GM23248 (cell line): ENCODE results near the gene CFAP73. TPM values are rescaled to one million over a fixed set of nuclear protein-coding genes. Genes with fewer than 3 reads are reported as not detected.

Experiments used
- DNase-seq: peaks from one replicate; pipeline ENCODE4 v3.0.0-alpha.2; 2015
- H2AFZ ChIP-seq: fragments of 200-600 bp; sonication (generic); 2 replicates; pipeline ENCODE4 v1.6.1; 2016; ENCODE audit warnings: antibody characterized with exemption
- H3F3A ChIP-seq: fragments of 200-600 bp; sonication (generic); 2 replicates; pipeline ENCODE4 v1.6.1; 2016; ENCODE audit warnings: mild to moderate bottlenecking, antibody characterized with exemption, mixed run types; ENCODE audit not compliant: insufficient read depth
- H3K27ac ChIP-seq: fragments of 200-600 bp; sonication (generic); 2 replicates; pipeline ENCODE4 v1.5.1; 2016; ENCODE audit warnings: mild to moderate bottlenecking
- H3K27me3 ChIP-seq: fragments of 200-600 bp; sonication (generic); replicated peaks from 2 replicates; pipeline ENCODE4 v1.6.1; 2016; ENCODE audit warnings: mild to moderate bottlenecking; ENCODE audit not compliant: insufficient read depth
- H3K36me3 ChIP-seq: fragments of 200-600 bp; sonication (generic); 2 replicates; pipeline ENCODE4 v1.6.1; 2016; ENCODE audit warnings: low read depth, mild to moderate bottlenecking
- H3K4me1 ChIP-seq: fragments of 200-600 bp; sonication (generic); 2 replicates; pipeline ENCODE4 v1.6.1; 2016; ENCODE audit warnings: mild to moderate bottlenecking; ENCODE audit not compliant: insufficient read depth
- H3K4me2 ChIP-seq: fragments of 200-600 bp; sonication (generic); one replicate; pipeline ENCODE4 v1.6.1; 2016; ENCODE audit warnings: mild to moderate bottlenecking; ENCODE audit not compliant: unreplicated experiment
- H3K4me3 ChIP-seq: fragments of 200-600 bp; sonication (generic); 2 replicates; pipeline ENCODE4 v1.5.1; 2016; ENCODE audit warnings: mild to moderate bottlenecking
- H3K79me2 ChIP-seq: fragments of 200-600 bp; sonication (generic); 2 replicates; pipeline ENCODE4 v1.6.1; 2016; ENCODE audit warnings: mild to moderate bottlenecking; ENCODE audit not compliant: insufficient read depth
- H3K9ac ChIP-seq: fragments of 200-600 bp; sonication (generic); 2 replicates; pipeline ENCODE4 v1.6.1; 2016; ENCODE audit warnings: mild to moderate bottlenecking
- H3K9me2 ChIP-seq: fragments of 200-600 bp; sonication (generic); 2 replicates; pipeline ENCODE4 v1.6.1; 2016; ENCODE audit warnings: mixed run types, mild to moderate bottlenecking, moderate library complexity; ENCODE audit not compliant: insufficient read depth
- H3K9me3 ChIP-seq: fragments of 200-600 bp; sonication (generic); one replicate; pipeline ENCODE4 v1.6.1; 2017; ENCODE audit warnings: low read depth
- H4K20me1 ChIP-seq: fragments of 200-600 bp; sonication (generic); 2 replicates; pipeline ENCODE4 v1.6.0; 2016; ENCODE audit not compliant: insufficient read depth
- EZH2 ChIP-seq: fragments of 200-600 bp; sonication (generic); IDR thresholded peaks from 2 replicates; pipeline ENCODE4 v1.6.1; 2018; ENCODE audit warnings: antibody characterized with exemption, mild to moderate bottlenecking; ENCODE audit not compliant: insufficient read depth, poor library complexity, severe bottlenecking
- EZH2phosphoT487 ChIP-seq: fragments of 200-600 bp; sonication (generic); IDR thresholded peaks from 2 replicates; pipeline ENCODE4 v1.6.1; 2018; ENCODE audit warnings: antibody characterized with exemption, moderate library complexity, mild to moderate bottlenecking, low read depth; ENCODE audit not compliant: insufficient read depth
- WGBS, 2 experiments: methylation state at CpG; one replicate each; pipeline ENCODE4 v1.1.6; 2015 to 2017; ENCODE audit warnings: low lambda C conversion rate in 2 of 2, low coverage in 1 of 2; ENCODE audit errors: missing lambda C conversion rate in 2 of 2; 5-methylcytosine and 5-hydroxymethylcytosine counted together
- in situ Hi-C: fragments of 300-500 bp; cut with MboI; formaldehyde crosslinking; loops from 2 replicates; pipeline ENCODE4 v1.15.0; 2020
- polyA plus RNA-seq: library from polyadenylated mRNA; unstranded; fragments of >200 nt; fragmentation: Nextera tagmentation; extraction: Ambion mirVana; gene quantifications from 2 replicates; pipeline ENCODE4 v1.2.1, GENCODE V29; 2016
- total RNA-seq: library from RNA; depleted of rRNA; stranded (reverse); fragments of >200 nt; shearing (Covaris generic); gene quantifications from 2 replicates; pipeline ENCODE4 v1.2.3, GENCODE V29; 2014; rRNA removed

Gene CFAP73
- total RNA-seq = not detected in 2 replicates
- polyA plus RNA-seq = not detected in 2 replicates

- no peak within 1 kb of the TSS for H3K9ac ChIP-seq
- no peaks in the 10 kb centered on the region for H3K4me1 ChIP-seq
- H3K9me2 ChIP-seq = no peaks in the 10 kb centered on the region
- 17 to 24% methylated on average over 19 to 22 of the region's 22 CpGs for WGBS, 2 experiments
- no peaks in the 10 kb centered on the region for H3F3A ChIP-seq
- no peak within 1 kb of the TSS for H3K4me2 ChIP-seq
- in situ Hi-C loops = loop anchor here (10.0 kb wide), 1 partner anchor 105 kb away; no protein-coding TSS in a partner anchor
- H3K27ac ChIP-seq = no peak within 1 kb of the TSS
- DNase-seq = peak; percentile 90
- no peaks in the 10 kb centered on the region for H3K36me3 ChIP-seq
- H3K4me3 ChIP-seq = 0 out of 2 replicates have a peak within 1 kb of the TSS, but pooled peaks have one; percentile 17
- H3K27me3 ChIP-seq = peaks cover 33% of the 10 kb centered on the region
- TF ChIP-seq EZH2 (no peak), EZH2phosphoT487 (no peak)
- H2AFZ ChIP-seq = no peak within 1 kb of the TSS
- H4K20me1 ChIP-seq = no peaks in the 10 kb centered on the region
- H3K9me3 ChIP-seq = no peaks in the 10 kb centered on the region
- H3K79me2 ChIP-seq = no peaks in the 10 kb centered on the region
These were observed at the start of gene CFAP73 for GRCh38 chr12:113149361-113150150. CFAP73 (plus strand) TSS chr12:113149724; CDS start chr12:113149858, 134 bp downstream.

- no peak for DNase-seq
- Histone ChIP-seq H3K9me3 (no peaks in the 10 kb centered on the region), H3K4me2 (no peak overlapping the region), H3K9me2 (no peaks in the 10 kb centered on the region), H3K27ac (no peak overlapping the region), H4K20me1 (no peaks in the 10 kb centered on the region), H3K27me3 (no peaks in the 10 kb centered on the region), H3K36me3 (no peaks in the 10 kb centered on the region), H2AFZ (no peak overlapping the region), H3K4me1 (no peaks in the 10 kb centered on the region), H3K4me3 (no peak overlapping the region), H3K79me2 (no peaks in the 10 kb centered on the region), H3F3A (no peaks in the 10 kb centered on the region), H3K9ac (no peak overlapping the region)
- in situ Hi-C loops = no loop called here
- TF ChIP-seq EZH2 (no peak), EZH2phosphoT487 (no peak)
- 51 to 53% methylated on average over 12 of the region's 12 CpGs for WGBS, 2 experiments
These were observed 49.8 kb upstream of the CFAP73 start for GRCh38 chr12:113099764-113100163.

- Histone ChIP-seq H3K27ac (no peak overlapping the region), H4K20me1 (no peaks in the 10 kb centered on the region), H3K9me3 (no peaks in the 10 kb centered on the region), H3K36me3 (no peaks in the 10 kb centered on the region), H3K9ac (no peak overlapping the region), H3K27me3 (no peaks in the 10 kb centered on the region; the same call in 1 of the 2 replicates), H3K4me1 (no peaks in the 10 kb centered on the region), H3K9me2 (no peaks in the 10 kb centered on the region), H3K4me2 (no peak overlapping the region), H2AFZ (no peak overlapping the region), H3F3A (no peaks in the 10 kb centered on the region), H3K4me3 (no peak overlapping the region), H3K79me2 (no peaks in the 10 kb centered on the region)
- no peak for TF ChIP-seq EZH2
- TF ChIP-seq EZH2phosphoT487 = no peak
- DNase-seq = no peak
- in situ Hi-C loops = no loop called here
- WGBS, 2 experiments = 78% methylated on average over 8 to 9 of the region's 10 CpGs
These were observed 47.8 kb upstream of the CFAP73 start for GRCh38 chr12:113101751-113102150.

GRCh38 chr12:113102811-113103210, 46.7 kb upstream of the CFAP73 start:
- Histone ChIP-seq H3K9me2 (no peaks in the 10 kb centered on the region), H3F3A (no peaks in the 10 kb centered on the region), H3K4me3 (no peak overlapping the region), H3K27ac (no peak overlapping the region), H3K4me1 (no peaks in the 10 kb centered on the region), H3K36me3 (no peaks in the 10 kb centered on the region), H4K20me1 (no peaks in the 10 kb centered on the region), H3K4me2 (no peak overlapping the region), H3K9ac (no peak overlapping the region), H3K9me3 (no peaks in the 10 kb centered on the region), H3K27me3 (no peaks in the 10 kb centered on the region; the same call in 1 of the 2 replicates), H2AFZ (no peak overlapping the region), H3K79me2 (no peaks in the 10 kb centered on the region)
- DNase-seq = no peak
- in situ Hi-C loops = no loop called here
- no peak for TF ChIP-seq EZH2
- TF ChIP-seq EZH2phosphoT487 = no peak
- 70 to 72% methylated on average over 5 of the region's 5 CpGs for WGBS, 2 experiments
